ENCODE data around the gene UBL4A. TPM values are rescaled to one million over a fixed set of nuclear protein-coding genes. Genes with fewer than 3 reads are reported as not detected.

UBL4A gene
- total RNA-seq, 1 donor from 2014 or later = 48.8 TPM

- no peak for DNase-seq (ENCODE audit: low read depth)
Observed at GRCh38 chrX:154463611-154464220, 22.7 kb downstream of the UBL4A start.

DNA sequence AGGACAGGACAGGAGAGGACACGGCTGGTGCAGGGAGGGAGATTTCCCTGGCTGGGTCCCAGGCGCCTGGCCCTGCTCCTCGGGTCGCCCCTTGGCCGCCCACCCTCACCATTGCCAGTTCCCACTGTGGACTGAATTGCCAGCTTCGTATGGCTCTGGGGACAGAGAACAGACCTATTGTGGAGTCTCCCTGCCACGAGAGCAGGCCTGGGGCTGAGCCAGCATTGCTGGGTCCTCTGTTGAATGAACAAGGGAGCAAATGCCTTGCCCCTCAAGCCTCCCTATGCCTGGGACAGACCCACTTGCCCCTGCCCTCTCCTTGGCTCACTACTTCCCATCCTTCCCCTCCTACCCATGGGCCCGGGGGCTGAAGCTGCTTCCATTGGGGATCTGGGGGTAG is 24.0 kb downstream of the UBL4A start:
- DNase-seq (ENCODE audit: low read depth) = no peak

DNA sequence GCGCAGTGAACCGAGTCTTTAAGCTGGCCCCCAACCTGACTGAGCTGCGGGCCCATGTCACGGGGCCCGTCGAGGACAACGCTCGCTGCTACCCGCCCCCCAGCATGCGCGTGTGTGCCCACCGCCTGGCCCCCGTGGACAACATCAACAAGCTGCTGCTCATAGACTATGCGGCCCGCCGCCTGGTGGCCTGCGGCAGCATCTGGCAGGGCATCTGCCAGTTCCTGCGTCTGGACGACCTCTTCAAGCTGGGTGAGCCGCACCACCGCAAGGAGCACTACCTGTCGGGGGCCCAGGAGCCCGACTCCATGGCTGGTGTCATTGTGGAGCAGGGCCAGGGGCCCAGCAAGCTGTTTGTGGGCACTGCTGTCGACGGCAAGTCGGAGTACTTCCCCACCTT is 26.1 kb downstream of the UBL4A start:
- DNase-seq (ENCODE audit: low read depth) = no peak

DNA sequence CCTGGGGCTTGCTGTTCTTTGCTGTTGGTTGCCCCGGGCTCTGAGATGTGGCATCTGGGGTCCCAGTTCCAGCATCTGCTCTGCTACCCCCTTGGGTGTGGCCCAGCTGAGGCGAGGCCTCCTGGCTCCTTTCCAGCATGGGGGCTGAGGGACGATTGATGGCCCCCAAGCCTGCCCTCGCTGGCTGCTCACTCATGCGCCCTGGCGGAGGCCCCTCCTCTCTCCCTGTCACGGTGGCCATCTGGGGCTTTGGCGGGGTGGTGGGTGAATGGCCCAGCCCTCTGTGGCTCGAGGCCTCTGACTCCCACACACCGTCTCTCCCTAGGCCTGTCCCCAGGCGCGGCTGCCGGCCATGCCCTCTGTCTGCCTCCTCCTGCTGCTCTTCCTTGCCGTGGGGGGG is 26.6 kb downstream of the UBL4A start:
- no peak for DNase-seq (ENCODE audit: low read depth)

DNA sequence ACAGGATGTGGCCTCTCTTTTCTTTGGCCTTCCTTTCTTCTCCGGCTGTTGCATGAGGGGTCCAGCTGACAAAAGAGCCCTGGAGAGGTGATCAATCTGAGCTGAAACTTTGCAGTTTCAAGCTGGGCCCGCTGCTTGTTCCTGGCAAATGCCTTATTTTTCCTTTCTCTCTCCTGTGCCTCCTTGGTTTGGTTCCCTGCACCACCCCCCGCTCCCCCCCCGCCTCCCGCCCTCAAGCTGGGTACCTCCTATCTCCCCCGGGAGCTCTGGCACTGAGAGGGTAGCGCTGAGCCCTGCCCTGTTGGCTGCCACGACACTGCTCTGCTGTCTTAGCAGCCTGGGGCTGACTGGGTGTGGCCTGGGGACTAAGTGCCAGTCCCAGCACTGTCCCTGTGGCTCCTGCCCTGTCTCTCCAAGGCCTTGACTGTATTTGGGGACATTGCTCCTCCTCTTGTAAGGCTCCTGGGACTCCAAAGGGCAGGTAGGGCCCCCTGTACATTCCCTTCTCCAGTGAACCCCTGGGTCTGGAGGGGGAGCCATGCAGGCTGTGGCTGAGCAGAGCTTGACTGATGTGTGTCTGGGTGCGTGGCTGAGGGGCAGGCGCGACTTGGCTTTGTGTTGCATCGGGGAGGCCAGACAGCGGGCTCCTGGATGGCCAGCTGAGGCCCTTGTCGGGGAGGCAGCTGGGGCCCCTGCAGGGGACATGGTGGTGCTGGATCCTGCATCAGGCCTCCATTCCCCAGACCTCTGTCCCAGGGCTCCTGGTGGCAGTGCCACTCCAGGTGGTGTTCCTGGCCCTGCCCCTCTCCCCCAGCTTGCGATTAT is 27.2 kb downstream of the UBL4A start:
- no peak for DNase-seq (ENCODE audit: low read depth)

GRCh38 chrX:154458116-154458953 is 28.1 kb downstream of the UBL4A start, which contains the start of gene PLXNA3:
Gene PLXNA3, plus strand, starts transcription at chrX:154458281. Its CDS starts 1,903 bp downstream, at chrX:154460184.
- DNase-seq (ENCODE audit: low read depth) = no peak

DNA sequence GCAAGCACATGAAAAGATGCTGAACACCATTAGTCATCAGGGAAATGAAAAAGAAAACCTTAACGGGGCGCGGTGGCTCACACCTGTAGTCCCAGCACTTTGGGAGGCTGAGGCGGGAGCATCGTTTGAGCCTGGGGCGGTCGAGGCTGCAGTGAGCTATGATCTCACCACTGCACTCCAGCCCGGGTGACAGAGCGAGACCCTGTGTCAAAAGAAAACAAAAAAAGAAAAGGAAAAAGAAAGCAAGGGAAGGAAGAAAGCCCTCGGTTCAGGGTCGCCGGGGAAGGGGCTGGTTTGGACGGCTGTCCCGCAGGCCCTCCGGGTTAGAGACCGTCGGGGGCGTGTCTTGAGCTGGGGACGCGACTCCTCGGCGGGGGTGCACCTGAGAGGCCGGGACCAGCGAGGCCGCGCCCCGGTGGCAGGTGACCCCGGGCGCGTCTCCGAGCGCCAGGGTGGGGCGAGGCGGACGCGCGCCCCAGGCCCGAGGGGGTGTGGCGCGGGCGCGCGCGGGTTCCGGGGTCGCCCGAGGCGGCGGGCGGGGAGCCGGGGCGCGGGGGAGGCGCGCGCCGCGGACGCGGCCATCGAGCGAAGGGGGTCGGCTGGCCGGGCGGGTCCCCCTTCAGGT is 28.8 kb downstream of the UBL4A start:
- DNase-seq (ENCODE audit: low read depth) = no peak

- DNase-seq (ENCODE audit: low read depth) = no peak
Observed at GRCh38 chrX:154452823-154453222, 33.6 kb downstream of the UBL4A start.

GRCh38 chrX:154450312-154450711 is 36.1 kb downstream of the UBL4A start:
- DNase-seq (ENCODE audit: low read depth) = no peak

GRCh38 chrX:154449618-154450017 is 36.8 kb downstream of the UBL4A start:
- no peak for DNase-seq (ENCODE audit: low read depth)

GRCh38 chrX:154448484-154448883 is 37.9 kb downstream of the UBL4A start:
- DNase-seq (ENCODE audit: low read depth) = no peak

DNA sequence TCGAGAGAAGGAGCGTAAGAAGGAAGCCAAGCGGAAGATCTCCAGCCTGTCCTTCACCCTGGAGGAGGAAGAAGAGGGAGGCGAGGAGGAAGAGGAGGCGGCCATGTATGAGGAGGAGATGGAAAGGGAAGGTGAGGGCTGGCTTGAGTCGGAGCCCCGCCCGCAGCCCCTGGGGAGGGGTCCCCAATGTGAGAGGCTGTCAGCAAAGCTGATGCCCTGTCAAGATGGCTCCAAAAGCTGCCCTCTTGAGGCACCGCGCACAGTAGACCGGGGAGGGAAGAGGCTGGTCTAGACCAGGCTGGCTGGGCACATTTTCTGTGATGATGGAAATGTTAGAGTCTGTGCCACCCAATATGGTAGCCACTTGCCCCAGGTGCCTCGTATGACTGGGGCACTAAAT is 40.0 kb downstream of the UBL4A start:
- no peak for DNase-seq (ENCODE audit: low read depth)

DNA sequence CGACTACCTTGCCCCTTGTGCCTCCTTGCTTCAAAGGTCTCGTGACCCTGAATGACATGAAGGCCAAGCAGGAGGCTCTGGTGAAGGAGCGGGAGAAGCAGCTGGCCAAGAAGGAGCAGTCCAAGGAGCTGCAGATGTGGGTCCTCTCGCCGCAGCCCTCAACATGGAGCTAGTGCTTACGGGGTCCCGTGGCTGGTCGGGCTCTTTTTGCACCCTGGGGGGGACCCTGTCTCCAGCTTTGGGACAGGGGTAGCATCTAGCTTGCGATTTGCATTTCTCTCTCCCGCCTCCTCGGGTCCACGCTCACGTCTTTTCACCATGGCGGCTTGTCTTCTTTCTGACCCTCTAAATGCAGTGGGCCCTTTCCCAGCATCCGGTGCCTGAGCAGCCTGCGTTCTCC is 40.6 kb downstream of the UBL4A start:
- no peak for DNase-seq (ENCODE audit: low read depth)

DNA sequence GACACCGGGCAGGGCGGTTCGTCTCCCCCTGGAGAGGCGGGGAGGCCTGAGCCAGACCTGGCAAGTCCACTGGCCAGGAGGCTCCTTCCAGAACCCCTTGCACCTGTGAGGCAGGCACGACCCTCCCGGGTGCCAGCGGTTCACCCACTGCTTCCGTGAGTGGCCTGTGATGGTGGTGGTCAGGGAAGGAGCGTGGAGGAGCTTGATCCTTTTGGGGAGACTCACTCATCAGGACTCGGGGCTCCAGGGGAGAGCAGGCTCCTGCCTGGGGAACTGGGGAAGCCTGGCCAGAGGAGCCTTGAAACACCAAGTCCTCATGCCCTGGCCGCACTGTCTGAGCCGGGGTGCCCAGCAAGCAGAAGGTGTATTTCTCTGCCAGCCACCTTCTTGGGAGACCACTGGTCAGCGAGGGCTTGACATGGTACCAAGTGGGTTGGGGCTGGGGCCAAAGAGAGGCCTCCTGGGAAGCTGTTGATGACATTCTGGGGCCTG is 41.6 kb downstream of the UBL4A start:
- DNase-seq (ENCODE audit: low read depth) = no peak

GRCh38 chrX:154443992-154444754 is 42.2 kb downstream of the UBL4A start, which contains the start of gene FAM50A:
Gene FAM50A, plus strand, starts transcription at chrX:154444141. Its CDS starts 95 bp downstream, at chrX:154444236.
- DNase-seq (ENCODE audit: low read depth) = no peak

DNA sequence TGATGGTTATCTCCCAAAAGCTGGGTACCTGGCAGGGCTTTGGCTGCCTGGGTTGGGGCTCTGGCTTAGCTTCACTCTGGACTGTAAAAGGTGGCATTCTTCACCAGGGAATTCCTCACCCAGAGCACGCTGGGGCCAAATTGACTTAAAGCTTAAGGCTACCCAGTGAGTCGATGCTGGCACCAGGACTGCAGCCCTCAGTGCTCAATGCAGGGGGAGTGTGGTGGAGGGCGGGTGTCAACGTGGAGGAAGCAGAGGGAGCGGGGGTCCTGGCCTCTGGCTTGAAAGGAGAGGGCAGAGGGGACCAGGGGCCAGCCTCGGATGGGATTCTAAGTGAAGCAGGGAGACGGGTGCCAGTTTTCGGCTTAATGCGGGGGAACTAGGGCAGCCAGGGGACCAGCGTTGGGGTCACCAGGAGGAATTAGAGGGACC is 42.9 kb downstream of the UBL4A start:
- no peak for DNase-seq (ENCODE audit: low read depth)

- DNase-seq (ENCODE audit: low read depth) = no peak
Observed at GRCh38 chrX:154441984-154442707, 44.3 kb downstream of the UBL4A start.

DNA sequence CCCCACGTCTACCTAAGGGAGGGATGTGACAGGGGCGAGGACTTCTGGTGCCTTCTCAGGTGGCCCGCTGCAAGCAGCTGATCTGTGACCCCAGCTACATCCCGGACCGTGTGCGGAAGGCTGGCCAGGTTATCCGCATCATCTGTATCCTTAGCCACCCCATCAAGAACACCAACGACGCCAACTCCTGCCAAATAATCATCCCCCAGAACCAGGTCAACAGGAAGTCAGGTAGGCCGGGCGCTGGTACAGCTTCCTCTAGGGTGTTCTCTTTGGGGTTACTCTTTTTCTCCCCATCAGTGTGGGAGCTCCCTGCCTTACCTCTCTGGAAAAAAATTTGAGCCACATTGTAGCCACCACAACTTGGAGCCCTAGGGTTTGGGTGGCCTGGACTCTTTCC is 44.9 kb downstream of the UBL4A start:
- DNase-seq (ENCODE audit: low read depth) = no peak

DNA sequence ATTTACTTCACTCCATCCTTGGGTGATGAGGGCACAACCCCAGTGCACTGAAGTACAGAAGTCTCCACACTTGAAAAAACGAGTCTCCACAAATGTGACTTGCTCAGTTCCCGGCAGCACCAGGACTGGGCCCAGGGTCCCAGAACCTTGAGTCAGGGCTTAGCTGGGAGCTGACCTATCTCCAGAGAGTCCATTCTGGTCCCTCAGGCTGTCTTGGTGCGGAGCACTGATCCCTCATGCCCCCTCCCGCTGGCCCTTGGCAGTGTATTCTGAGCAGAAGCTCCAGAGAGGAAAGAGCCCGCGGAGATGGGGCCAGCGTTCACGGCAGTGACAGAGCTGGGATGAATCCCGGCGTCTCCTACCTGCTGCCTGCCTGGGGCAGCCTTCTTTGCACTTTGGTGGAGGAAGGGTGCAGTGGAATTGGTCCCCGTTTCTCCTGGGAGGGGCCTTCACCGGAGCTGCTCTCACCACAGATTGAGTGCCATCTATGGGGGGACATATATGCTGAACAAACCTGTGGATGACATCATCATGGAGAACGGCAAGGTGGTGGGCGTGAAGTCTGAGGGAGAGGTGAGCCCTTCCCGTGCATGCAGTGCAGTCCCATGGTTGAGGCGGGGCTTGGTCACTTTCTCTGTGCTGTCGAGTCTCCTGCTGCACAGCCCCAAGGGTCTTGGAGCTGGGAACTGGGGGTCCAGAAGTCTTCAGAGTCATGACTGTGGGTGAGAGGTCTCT is 45.6 kb downstream of the UBL4A start:
- DNase-seq (ENCODE audit: low read depth) = no peak

DNA sequence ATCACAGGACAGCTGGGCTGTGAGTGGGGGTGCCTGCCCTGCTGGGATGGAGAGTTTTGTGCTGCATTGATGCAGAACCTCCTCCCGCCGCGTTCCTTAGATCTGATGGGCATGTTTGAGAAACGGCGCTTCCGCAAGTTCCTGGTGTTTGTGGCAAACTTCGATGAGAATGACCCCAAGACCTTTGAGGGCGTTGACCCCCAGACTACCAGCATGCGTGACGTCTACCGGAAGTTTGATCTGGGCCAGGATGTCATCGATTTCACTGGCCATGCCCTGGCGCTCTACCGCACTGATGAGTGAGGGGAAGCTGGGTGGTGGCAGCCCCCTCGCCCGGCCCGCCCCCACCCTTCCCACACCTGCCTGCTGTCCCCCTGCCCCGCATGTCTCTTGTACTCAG is 46.6 kb downstream of the UBL4A start:
- DNase-seq (ENCODE audit: low read depth) = no peak
